BJ (cell line): ENCODE results near the gene CENPP. TPM values are rescaled to one million over a fixed set of nuclear protein-coding genes. Genes with fewer than 3 reads are reported as not detected.

Experiments used
- CTCF ChIA-PET: fragments of 350-600 bp; formaldehyde crosslinking; extraction: SDS; loops from one replicate; lab custom pipeline; 2021; ENCODE audit warnings: antibody characterized with exemption, inconsistent platforms; lab: Yijun Ruan, JAX
- POLR2A ChIA-PET: fragments of 300-600 bp; sonication (Branson Sonifier 250); formaldehyde crosslinking; extraction: SDS; loops from one replicate; lab custom pipeline; 2021; ENCODE audit warnings: antibody characterized with exemption; lab: Charles Lee
- DNase-seq: peaks from one replicate; pipeline ENCODE4 v3.0.0-alpha.2; 2011; ENCODE audit warnings: low read depth
- H3K27me3 ChIP-seq: 2 replicates; pipeline ENCODE4 v1.6.0; 2011; ENCODE audit warnings: low read length; ENCODE audit not compliant: control insufficient read depth, insufficient read depth
- H3K36me3 ChIP-seq: 2 replicates; pipeline ENCODE4 v1.5.1; 2011; ENCODE audit warnings: low read length; ENCODE audit not compliant: control insufficient read depth, insufficient read depth
- H3K4me3 ChIP-seq: 2 replicates; pipeline ENCODE4 v1.5.1; 2011; ENCODE audit warnings: low read depth, mild to moderate bottlenecking, control low read depth, low read length
- polyA plus RNA-seq: library from polyadenylated mRNA; depleted of rRNA; stranded (reverse); fragments of >200 nt; gene quantifications from 2 replicates; pipeline ENCODE4 v1.2.3, GENCODE V29; 2011
- TF ChIP-seq, protein P1 (sequence below): IDR thresholded peaks from 2 replicates; pipeline ENCODE4 v1.5.1; 2011; ENCODE audit warnings: low read depth, mild to moderate bottlenecking, control low read depth, inconsistent platforms, low read length, moderate library complexity; ENCODE audit not compliant: insufficient read depth

Gene CENPP
- polyA plus RNA-seq, 1 experiment: 1.3 TPM

DNA sequence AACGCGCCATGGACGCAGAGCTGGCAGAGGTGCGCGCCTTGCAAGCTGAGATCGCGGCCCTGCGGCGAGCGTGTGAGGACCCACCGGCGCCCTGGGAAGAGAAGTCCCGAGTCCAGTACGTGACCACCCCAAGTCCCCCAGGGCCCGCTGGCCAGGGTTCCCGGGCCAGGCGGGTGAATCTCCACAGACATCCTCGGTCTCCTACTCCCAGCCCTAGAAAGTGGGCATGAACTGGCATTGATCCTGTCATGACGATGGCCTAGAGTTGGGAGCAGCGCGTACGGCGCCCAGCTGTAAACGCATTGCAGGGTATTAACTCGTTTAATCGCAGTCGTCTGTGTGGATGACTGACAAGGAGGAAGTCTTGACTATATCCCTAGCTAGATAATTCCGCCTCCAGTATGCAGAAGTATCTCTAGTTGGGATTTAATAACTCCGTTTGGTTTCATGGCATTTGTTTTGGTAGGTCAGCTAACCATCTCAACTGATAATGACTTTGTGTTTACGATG is 293 bp downstream of the CENPP start:
- no peak for DNase-seq
- ChIA-PET CTCF (interaction anchor here (1.1 to 2.9 kb wide), 8 partner anchors 9 to 465 kb away, joined by 3 to 19 read pairs (median 6); no protein-coding TSS in a partner anchor), POLR2A (no interaction called here)

DNA sequence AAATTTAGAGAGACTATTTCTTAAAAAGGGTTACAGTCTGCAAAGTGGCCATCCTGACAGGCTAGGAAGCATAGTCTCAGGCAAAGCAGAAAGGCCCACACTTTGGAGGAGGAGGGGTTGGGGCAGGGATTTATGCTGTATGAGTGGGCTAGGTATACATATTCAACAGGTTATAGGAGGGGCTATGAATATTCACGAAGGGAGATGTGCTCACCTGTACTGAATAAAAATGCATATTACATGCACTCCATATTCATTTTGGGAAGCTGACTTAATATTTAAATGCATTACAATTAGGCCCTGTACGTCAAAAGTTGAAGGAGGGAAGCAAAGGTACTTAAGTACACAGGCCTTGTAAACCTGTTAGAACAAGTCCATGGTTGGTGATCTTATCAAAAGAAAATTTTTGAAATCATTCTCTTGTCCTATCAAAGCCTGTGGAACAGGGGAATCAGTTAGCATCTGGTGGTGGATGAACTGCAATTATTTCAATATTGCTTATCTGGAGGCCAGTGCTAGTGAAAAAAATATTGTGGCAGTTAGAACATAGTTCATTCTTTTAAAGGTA is 1.6 kb downstream of the CENPP start:
- TF ChIP-seq, protein P1, sequence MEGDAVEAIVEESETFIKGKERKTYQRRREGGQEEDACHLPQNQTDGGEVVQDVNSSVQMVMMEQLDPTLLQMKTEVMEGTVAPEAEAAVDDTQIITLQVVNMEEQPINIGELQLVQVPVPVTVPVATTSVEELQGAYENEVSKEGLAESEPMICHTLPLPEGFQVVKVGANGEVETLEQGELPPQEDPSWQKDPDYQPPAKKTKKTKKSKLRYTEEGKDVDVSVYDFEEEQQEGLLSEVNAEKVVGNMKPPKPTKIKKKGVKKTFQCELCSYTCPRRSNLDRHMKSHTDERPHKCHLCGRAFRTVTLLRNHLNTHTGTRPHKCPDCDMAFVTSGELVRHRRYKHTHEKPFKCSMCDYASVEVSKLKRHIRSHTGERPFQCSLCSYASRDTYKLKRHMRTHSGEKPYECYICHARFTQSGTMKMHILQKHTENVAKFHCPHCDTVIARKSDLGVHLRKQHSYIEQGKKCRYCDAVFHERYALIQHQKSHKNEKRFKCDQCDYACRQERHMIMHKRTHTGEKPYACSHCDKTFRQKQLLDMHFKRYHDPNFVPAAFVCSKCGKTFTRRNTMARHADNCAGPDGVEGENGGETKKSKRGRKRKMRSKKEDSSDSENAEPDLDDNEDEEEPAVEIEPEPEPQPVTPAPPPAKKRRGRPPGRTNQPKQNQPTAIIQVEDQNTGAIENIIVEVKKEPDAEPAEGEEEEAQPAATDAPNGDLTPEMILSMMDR: no peak
- Histone ChIP-seq H3K36me3 (no peaks in the 10 kb centered on the region), H3K4me3 (no peak overlapping the region), H3K27me3 (no peaks in the 10 kb centered on the region)
- ChIA-PET POLR2A (no interaction called here), CTCF (interaction anchor here (1.4 kb wide), 1 partner anchor 10 kb away, joined by 4 read pairs; no protein-coding TSS in a partner anchor)
- DNase-seq: no peak

More for the DNA sequence above, 293 bp downstream of the CENPP start:
- Histone ChIP-seq H3K4me3 (peak overlapping the region; percentile 64), H3K36me3 (no peaks in the 10 kb centered on the region; the same call in 1 of the 2 replicates), H3K27me3 (no peaks in the 10 kb centered on the region)
- TF ChIP-seq, protein P1: no peak

DNA sequence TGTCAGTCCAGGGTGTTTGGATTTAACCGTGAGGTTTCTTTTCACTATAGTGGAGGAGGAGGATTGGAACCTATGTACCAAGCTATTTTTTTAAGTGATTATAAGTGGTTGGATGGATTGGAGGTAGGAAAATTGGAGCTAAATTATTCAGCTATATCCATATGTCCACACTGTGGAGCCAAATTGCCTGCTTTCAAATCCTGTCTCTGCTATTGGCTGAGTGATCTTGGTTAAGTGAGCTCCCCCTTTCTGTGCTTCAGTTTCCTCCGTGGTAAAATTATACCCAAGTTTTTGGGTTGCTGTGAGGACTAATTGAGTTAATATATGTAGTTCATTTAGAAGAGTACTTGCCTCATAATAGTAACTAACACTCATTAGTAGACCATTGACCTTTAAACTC is 2.5 kb downstream of the CENPP start:
- Histone ChIP-seq H3K4me3 (no peak overlapping the region), H3K36me3 (no peaks in the 10 kb centered on the region), H3K27me3 (no peaks in the 10 kb centered on the region)
- ChIA-PET POLR2A (no interaction called here), CTCF (interaction anchor here (0.7 to 1.3 kb wide), 8 partner anchors 9 to 308 kb away, joined by 3 to 5 read pairs (median 4); no protein-coding TSS in a partner anchor)
- TF ChIP-seq, protein P1: peak; percentile 45
- no peak for DNase-seq

DNA sequence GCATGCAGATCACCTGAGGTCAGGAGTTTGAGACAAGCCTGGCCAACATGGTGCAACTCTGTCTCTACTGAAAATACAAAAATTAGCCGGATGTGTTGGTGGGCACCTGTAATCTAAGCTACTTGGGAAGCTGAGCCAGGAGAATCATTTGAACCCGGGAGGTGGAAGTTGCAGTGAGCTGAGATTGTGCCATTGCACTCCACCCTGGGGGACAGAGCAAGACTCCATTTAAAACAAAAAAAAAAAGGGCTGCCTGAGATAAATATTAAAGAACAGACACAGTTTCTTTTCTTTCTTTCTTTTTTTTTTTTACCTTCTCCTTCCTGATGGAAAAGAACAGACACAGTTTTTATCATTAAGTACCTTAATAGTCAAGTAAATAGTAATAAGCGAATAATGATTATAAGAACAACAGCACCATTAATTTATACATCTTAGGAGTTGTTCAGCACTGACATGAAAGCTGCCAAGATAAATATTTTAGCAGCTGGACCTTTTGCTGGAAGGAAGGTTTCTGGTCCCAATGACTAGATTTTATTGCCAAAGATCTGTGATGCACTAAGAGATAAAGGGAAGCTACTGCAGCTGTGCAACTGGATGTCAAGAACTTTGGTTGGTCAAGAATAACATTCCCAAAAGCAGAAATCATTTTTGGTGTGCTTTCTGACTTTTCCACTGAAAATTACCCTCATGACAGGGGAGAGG is 7.0 kb downstream of the CENPP start:
- H3K4me3 ChIP-seq: no peak overlapping the region
- POLR2A ChIA-PET: no interaction called here
- H3K27me3 ChIP-seq: no peaks in the 10 kb centered on the region
- H3K36me3 ChIP-seq: no peaks in the 10 kb centered on the region
- no peak for DNase-seq
- TF ChIP-seq, protein P1: no peak
- CTCF ChIA-PET: interaction anchor here (1.0 to 1.4 kb wide), 3 partner anchors 107 to 302 kb away, joined by 3 to 5 read pairs (median 4); no protein-coding TSS in a partner anchor

DNA sequence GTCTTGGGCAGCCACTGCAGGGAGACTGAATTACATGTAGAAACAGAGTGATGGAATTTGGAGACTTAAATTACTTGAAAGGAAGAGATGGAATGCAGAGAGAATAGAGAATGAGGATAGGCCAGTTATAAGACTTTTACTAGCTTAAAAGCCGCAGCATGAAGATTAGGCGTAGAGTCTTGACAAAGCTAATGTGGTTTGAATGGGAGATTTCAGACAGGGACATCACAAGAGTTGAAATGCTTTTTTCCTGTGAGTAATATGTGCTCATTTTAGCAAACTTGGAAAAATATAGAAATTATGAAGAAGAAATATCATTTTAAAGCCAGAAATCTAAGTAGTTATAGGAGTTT is 7.5 kb downstream of the CENPP start:
- H3K4me3 ChIP-seq: no peak overlapping the region
- no peaks in the 10 kb centered on the region for H3K27me3 ChIP-seq
- DNase-seq: no peak
- ChIA-PET POLR2A (interaction anchor here (0.5 kb wide), 1 partner anchor 39 kb away, joined by 3 read pairs; no protein-coding TSS in a partner anchor), CTCF (interaction anchor here (1.2 to 1.4 kb wide), 2 partner anchors 106 to 301 kb away, joined by 3 to 5 read pairs; no protein-coding TSS in a partner anchor)
- H3K36me3 ChIP-seq: no peaks in the 10 kb centered on the region
- TF ChIP-seq, protein P1: no peak
